ENCODE measurements around the gene NT5C3B. TPM values are rescaled to one million over a fixed set of nuclear protein-coding genes. Genes with fewer than 3 reads are reported as not detected.

The NT5C3B gene
- total RNA-seq, 2 experiments from 2014 or later, result 0.16 to 12.1 TPM

- H3K4me3 ChIP-seq (ENCODE audit: low read depth, low read length, poor library complexity, severe bottlenecking), result no peak overlapping the region
- H3K9me3 ChIP-seq (ENCODE audit: low read length), result no peaks in the 10 kb centered on the region
- H2AFZ ChIP-seq (ENCODE audit: low read length), result no peak overlapping the region
- no peak for DNase-seq (ENCODE audit: low spot score)
- no TSS peak for BruUV-seq (replicated peaks)
- TF ChIP-seq EZH2phosphoT487 (IDR thresholded peaks at IDR 0.05; ENCODE audit: borderline replicate concordance, low read depth, low read length) (no peak), CTCF (conservative IDR thresholded peaks at IDR 0.05; ENCODE audit: low read length) (no peak)
- intact Hi-C loops (cut with micrococcal nuclease; ENCODE audit: unreplicated experiment), result no loop called here
- H4K20me1 ChIP-seq (ENCODE audit: insufficient read depth, low read length), result no peaks in the 10 kb centered on the region
- no peak overlapping the region for H3K27ac ChIP-seq (ENCODE audit: low read depth, low read length, poor library complexity, severe bottlenecking)
- no peaks in the 10 kb centered on the region for H3K9me2 ChIP-seq (ENCODE audit: insufficient read depth, low read length)
- H3K4me1 ChIP-seq (ENCODE audit: insufficient read depth, low read length, poor library complexity, severe bottlenecking), result peaks cover 34% of the 10 kb centered on the region
- no peaks in the 10 kb centered on the region for H3K36me3 ChIP-seq (ENCODE audit: insufficient read depth, low read length)
- CTCF ChIA-PET (ENCODE audit: unreplicated experiment), result no interaction called here
- no peaks in the 10 kb centered on the region for H3K79me2 ChIP-seq (ENCODE audit: insufficient read depth, low read depth, low read length)
- no peak overlapping the region for H3K4me2 ChIP-seq (ENCODE audit: low read length)
- POLR2A ChIA-PET, result no interaction called here
Measured at GRCh38 chr17:41781404-41782110, 54.5 kb downstream of the NT5C3B start.

- Histone ChIP-seq H3K9me2 (ENCODE audit: insufficient read depth, low read length) (no peaks in the 10 kb centered on the region), H4K20me1 (ENCODE audit: insufficient read depth, low read length) (no peaks in the 10 kb centered on the region), H3K79me2 (ENCODE audit: insufficient read depth, low read depth, low read length) (no peaks in the 10 kb centered on the region), H3K9me3 (ENCODE audit: low read length) (no peaks in the 10 kb centered on the region), H3K27ac (ENCODE audit: low read depth, low read length, poor library complexity, severe bottlenecking) (no peak overlapping the region), H3K4me2 (ENCODE audit: low read length) (no peak overlapping the region), H2AFZ (ENCODE audit: low read length) (no peak overlapping the region), H3K4me1 (ENCODE audit: insufficient read depth, low read length, poor library complexity, severe bottlenecking) (peaks cover 21% of the 10 kb centered on the region), H3K36me3 (ENCODE audit: insufficient read depth, low read length) (no peaks in the 10 kb centered on the region), H3K4me3 (ENCODE audit: low read depth, low read length, poor library complexity, severe bottlenecking) (no peak overlapping the region)
- no TSS peak for BruUV-seq (replicated peaks)
- POLR2A ChIA-PET, result interaction anchor here (0.6 kb wide), 1 partner anchor 323 kb away, joined by 7 read pairs; no protein-coding TSS in a partner anchor
- intact Hi-C loops (cut with micrococcal nuclease; ENCODE audit: unreplicated experiment), result no loop called here
- no peak for DNase-seq (ENCODE audit: low spot score)
- CTCF ChIA-PET (ENCODE audit: unreplicated experiment), result no interaction called here
- TF ChIP-seq EZH2phosphoT487 (IDR thresholded peaks at IDR 0.05; ENCODE audit: borderline replicate concordance, low read depth, low read length) (no peak), CTCF (conservative IDR thresholded peaks at IDR 0.05; ENCODE audit: low read length) (no peak)
Measured at GRCh38 chr17:41779954-41780353, 56.1 kb downstream of the NT5C3B start.

- ChIA-PET CTCF (ENCODE audit: unreplicated experiment) (interaction anchor here (1.7 kb wide), 1 partner anchor 9 kb away, joined by 7 read pairs; the partner anchor contains the start of gene JUP), POLR2A (no interaction called here)
- Histone ChIP-seq H3K4me1 (ENCODE audit: insufficient read depth, low read length, poor library complexity, severe bottlenecking) (peaks cover 17% of the 10 kb centered on the region), H2AFZ (ENCODE audit: low read length) (no peak overlapping the region), H3K36me3 (ENCODE audit: insufficient read depth, low read length) (no peaks in the 10 kb centered on the region), H3K79me2 (ENCODE audit: insufficient read depth, low read depth, low read length) (no peaks in the 10 kb centered on the region), H3K4me2 (ENCODE audit: low read length) (no peak overlapping the region), H3K9me2 (ENCODE audit: insufficient read depth, low read length) (no peaks in the 10 kb centered on the region), H3K27ac (ENCODE audit: low read depth, low read length, poor library complexity, severe bottlenecking) (no peak overlapping the region), H3K9me3 (ENCODE audit: low read length) (no peaks in the 10 kb centered on the region), H3K4me3 (ENCODE audit: low read depth, low read length, poor library complexity, severe bottlenecking) (no peak overlapping the region), H4K20me1 (ENCODE audit: insufficient read depth, low read length) (no peaks in the 10 kb centered on the region)
- TF ChIP-seq EZH2phosphoT487 (IDR thresholded peaks at IDR 0.05; ENCODE audit: borderline replicate concordance, low read depth, low read length) (no peak), CTCF (conservative IDR thresholded peaks at IDR 0.05; ENCODE audit: low read length) (no peak)
- no peak for DNase-seq (ENCODE audit: low spot score)
- BruUV-seq (replicated peaks), result no TSS peak
- intact Hi-C loops (cut with micrococcal nuclease; ENCODE audit: unreplicated experiment), result no loop called here
Measured at GRCh38 chr17:41777574-41778188, 58.4 kb downstream of the NT5C3B start.
